HG03432 (cell line): Measurements from ENCODE around the gene RBP3.

ENCODE experiments used
- ATAC-seq: cut with Tn5 transposase; IDR thresholded peaks from one replicate; pipeline ENCODE4 v1.9.1; 2021; ENCODE audit warnings: mild to moderate bottlenecking, moderate library complexity; ENCODE audit not compliant: unreplicated experiment

RBP3 gene

DNA sequence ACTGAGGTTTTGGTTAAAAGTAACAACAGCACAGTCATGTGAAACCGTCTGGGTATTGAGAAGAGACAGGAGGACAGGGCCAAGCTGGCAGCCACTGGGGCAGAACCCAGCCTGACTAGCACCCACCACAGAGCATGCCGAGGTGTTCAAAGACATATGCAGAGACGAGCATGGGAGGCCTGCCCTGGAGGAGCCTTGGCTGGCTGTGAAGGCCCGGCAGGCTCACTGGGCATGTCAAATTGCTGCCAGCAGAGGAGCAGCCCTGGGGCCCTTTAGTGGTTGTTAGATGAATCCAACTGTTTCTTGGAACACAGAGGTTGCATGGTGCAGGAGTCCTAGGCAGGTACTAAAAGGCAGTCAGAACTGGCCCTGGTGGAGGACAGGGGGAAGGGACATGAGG, 30.9 kb upstream of the RBP3 start:
- ATAC-seq = no peak

DNA sequence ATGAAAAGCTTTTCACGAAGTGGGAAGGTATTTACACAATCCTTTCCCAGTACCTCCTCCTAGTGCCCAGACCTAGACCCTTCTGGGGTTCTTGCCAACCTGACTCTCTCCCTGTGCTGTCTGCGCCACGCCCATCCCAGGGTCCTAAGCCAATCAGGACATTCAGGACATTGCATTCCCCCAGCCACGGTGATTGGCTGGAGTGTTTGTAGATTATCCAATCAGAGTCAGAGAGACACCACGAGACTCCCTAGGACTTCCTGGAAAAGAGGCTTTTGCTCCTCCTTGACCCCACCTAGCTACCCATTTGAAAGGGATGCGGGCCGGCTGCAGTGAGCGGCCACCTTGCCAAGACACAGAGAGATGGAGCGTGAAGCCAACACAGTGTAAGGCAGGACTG, 29.5 kb upstream of the RBP3 start:
- no peak for ATAC-seq

DNA sequence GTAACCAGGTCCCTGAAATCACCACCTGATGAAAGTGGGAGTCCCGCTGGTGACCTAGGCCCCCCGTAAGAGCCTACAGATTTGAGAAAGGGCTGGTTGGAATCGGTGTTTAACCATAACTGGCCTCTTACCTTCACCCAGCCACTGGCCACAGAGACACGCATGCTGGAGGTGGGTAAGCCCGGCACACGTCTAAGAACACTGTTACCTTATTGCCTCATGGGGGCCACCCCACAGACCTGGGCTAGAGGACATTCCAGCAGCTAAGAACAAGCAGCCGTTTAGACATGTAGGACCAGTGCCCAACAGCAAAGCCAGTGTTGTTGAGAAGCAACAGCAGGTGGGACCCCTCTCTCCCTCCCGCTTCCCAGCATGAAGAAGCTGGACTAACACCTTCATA, 28.4 kb upstream of the RBP3 start:
- no peak for ATAC-seq

DNA sequence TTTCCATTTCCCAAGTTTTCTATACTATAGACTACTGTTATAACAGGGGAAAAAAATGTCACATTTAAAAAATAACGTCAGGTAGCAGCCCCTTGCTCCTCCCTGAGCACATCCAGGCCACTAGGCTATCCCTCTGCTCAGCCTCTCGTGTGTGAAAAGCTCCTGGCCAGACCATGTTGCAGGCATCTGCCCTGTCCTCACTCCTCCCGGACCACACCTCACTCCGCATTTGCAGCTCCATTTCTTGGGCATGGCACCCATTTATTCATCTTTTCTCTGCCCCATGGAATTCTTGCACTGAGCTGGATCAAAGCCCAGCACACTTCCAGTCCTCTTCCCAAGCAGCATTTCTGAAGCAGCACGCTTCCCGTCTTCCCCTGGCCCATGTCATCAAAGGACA, 27.4 kb upstream of the RBP3 start:
- ATAC-seq = no peak

DNA sequence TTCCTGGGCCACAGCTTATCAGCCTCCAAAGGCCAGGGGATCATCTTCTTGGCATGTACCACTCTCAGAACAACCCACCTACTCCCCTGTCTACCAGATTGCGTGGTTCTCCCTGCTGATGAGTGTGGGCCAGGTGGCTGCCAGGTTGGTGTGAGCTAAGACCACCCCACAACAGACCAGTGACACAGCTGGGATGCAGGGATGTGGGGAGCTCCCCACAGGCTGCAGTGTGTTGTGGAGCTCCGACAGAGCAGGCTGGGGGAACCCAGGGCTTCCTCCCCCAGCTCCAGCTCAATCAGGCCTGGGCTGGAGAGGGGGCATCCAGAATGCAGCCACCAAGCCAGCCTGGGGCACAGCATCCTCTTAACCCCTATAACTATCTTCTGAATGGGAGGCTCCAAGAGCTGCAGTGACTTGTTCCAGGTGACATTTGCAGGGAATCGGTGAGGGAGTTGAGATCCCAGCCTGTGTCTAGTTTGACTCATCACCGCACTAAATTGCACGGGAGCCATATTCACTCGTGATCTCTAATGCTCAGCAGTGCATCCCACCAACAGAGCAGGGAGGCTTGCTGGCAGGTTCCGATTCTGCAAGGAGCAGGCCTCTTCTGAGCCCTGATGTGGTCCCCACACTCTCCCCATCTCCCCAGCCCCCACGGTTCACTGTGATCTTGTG, 26.5 kb upstream of the RBP3 start:
- no peak for ATAC-seq

DNA sequence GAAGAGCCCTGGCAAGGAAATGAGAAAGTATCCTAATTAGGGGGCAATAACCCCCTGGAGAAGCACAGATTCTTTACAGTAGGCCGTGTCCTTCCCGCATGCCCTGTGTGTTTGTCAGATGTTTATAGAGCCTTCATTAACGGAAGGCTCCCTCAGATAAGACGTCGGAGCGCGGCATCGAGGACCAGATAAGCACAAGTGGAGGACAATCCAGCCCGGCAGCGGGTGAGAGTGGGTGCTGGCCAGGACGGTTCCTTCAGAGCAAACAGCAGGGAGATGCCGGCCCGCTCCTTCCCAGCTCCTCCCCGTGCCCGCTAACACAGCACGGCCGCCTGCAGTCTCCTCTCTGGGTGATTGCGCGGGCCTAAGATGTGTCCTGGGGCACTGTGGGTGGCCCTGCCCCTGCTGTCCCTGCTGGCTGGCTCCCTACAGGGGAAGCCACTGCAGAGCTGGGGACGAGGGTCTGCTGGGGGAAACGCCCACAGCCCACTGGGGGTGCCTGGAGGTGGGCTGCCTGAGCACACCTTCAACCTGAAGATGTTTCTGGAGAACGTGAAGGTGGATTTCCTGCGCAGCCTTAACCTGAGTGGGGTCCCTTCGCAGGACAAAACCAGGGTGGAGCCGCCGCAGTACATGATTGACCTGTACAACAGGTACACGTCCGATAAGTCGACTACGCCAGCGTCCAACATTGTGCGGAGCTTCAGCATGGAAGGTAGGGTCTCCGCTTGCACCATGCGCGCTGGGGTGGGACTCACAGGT, 25.7 kb upstream of the RBP3 start, which contains the start of gene GDF2:
TSS of gene GDF2 (plus strand) at position 155 of the 762 bp plus-strand sequence. CDS start at position 370, 215 bp downstream.
- ATAC-seq = no peak

DNA sequence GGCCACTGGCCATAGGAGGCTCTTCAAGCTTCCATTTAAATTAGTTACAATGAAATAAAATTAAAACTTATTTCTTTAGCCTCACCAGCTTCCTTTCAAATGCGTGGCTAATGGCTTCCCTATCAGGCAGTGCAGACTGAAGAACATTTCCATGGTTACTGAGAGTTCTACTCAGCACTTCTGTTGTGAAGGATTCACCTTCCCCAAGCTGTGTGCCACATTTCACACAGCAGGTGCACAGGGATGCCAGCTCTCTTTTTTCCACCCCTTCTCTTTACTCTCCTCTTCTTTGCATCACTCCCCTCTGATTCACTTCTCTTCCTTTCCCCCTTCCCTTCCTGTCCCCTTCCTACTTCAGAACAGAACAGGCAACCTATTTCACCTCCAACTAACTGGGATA, 25.1 kb upstream of the RBP3 start:
- no peak for ATAC-seq

DNA sequence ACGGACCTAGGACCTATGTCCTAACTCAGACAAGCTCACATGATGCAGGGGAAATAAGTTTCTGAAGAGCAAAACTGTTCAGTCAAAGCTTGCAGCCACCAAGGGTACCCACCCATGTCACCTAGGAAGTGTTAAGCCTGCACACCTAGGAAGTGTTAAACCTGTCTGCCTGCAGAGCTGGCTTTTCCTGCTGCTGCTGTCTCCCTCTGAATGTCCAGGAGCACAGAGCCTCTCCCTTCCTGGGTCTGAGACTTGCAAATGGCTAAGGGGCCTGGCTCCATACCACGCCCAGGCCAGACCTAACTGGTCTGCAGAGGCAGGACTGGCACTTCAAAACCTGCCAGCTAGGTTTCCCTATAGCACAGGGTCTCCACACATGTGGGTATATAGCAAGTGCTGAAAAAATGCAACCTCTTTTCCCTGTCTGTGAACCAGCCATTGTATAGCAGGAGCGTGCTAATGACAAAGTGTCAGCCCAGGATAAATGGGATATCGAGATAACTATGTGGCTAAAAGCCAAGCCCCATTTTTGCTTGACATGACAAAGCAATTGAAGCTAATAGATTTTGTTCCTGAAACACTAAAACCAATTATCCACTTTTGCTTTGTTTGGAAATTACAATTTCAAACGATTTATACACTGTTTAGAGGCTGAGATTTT, 24.4 kb upstream of the RBP3 start:
- no peak for ATAC-seq

DNA sequence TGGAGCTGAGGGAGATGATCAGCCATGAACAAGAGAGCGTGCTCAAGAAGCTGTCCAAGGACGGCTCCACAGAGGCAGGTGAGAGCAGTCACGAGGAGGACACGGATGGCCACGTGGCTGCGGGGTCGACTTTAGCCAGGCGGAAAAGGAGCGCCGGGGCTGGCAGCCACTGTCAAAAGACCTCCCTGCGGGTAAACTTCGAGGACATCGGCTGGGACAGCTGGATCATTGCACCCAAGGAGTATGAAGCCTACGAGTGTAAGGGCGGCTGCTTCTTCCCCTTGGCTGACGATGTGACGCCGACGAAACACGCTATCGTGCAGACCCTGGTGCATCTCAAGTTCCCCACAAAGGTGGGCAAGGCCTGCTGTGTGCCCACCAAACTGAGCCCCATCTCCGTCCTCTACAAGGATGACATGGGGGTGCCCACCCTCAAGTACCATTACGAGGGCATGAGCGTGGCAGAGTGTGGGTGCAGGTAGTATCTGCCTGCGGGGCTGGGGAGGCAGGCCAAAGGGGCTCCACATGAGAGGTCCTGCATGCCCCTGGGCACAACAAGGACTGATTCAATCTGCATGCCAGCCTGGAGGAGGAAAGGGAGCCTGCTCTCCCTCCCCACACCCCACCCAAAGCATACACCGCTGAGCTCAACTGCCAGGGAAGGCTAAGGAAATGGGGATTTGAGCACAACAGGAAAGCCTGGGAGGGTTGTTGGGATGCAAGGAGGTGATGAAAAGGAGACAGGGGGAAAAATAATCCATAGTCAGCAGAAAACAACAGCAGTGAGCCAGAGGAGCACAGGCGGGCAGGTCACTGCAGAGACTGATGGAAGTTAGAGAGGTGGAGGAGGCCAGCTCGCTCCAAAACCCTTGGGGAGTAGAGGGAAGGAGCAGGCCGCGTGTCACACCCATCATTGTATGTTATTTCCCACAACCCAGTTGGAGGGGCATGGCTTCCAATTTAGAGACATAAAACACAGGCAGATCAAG, 22.6 kb upstream of the RBP3 start:
- no peak for ATAC-seq

DNA sequence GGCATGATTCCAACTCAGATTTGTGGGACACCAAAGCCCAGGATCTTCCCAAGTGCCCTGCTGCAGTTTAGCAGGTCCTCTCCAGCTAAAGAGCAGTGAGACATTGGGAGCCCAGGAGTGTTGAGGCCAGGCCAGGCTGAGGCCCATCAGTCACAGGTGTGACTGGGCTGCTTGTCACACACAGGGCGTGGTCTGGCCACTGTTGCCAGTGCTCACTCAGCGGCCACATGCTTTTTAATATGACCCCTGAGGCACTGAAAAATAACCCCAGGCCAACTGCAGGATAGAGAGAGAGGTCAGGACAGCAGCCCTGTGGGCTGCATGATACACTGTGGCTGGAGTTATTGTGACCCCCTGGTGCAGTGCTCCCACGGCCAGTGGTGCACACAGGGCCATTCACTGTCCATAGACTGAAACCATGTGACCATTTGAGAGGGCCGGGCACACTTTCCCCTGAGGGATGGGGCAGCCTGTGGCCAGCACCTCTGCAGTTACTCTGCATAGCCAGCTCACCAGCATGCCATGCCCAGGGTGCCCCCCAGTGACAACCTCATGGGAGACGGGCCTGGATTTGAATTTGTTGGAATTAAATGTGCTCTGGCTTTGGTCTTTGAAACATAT, 21.7 kb upstream of the RBP3 start:
- no peak for ATAC-seq

DNA sequence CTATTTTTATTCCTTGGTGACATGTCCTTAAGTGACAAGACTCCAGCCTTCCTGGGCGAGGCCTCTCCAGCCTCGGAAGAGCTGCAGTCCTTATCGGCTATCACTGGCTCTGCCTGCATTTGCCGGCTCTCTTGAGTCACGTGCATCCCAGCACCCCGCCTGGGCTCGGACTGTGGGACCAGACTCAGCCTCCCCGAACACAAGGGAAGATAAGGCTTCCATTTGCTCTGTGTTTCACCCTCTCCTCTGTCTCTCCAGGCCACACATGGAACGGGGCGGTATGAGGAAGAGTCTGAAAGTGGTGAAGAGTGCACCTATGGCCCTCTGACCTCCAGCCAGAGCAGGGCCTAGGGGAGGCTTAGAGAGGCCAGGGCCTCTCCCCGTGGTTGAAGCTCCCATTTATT, 21.2 kb upstream of the RBP3 start:
- no peak for ATAC-seq

DNA sequence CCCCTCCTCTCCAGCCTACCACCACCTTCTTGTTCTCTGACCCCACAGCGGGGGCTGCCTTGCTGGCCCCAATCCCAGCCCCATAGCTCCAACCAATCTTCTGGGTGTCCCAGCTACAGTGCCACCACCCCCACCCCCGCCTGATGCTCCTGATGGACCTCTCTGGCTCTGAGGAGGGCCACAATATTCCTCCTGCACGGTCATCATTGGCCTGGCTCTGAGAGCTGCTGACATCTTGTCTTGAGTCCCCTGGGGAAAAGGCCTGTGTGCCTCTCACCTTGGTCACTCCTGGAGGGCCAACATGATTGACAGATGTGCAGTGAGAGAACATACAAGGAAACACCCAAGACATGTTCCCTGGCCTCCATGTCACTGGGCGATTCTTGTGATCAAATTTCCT, 18.3 kb upstream of the RBP3 start:
- no peak for ATAC-seq

DNA sequence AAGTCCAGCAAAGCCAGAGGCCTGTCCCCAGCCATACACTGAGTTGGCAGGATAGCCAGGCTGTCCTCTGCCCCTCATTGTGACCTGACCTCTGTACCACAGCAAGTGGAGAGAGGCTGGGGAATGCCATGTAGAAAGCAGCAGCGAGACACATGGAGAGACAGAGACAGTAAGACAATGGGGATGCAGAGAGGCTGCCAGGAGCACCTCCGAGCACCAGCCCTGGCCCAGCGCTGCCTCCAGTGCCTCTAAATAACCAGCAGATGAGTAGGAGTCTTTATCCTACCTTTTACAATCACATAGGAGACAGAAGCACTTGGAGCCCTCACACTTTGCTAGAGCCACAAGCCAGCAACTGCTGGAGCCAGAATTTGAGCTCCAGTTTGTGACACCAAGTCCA, 17.8 kb upstream of the RBP3 start:
- no peak for ATAC-seq

DNA sequence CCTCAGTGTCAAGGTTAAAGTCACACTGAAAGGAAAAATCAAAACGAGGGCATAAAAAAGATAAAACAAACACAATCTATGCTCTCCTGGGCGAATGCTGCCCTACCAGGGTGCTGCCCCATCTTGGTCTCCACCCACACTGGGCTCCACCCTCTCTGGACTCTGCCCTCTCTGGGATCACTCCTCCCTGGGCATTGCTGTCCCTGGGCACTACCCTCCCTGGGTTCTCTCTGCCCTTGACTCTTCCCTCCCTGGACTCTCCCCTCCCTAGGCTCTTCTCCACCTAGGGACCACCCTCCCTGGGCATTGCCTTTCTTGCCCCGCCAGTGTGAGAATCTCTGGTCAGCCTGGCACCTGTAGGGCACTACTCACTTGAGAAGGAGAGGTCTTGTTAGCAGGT, 17.4 kb upstream of the RBP3 start:
- no peak for ATAC-seq

DNA sequence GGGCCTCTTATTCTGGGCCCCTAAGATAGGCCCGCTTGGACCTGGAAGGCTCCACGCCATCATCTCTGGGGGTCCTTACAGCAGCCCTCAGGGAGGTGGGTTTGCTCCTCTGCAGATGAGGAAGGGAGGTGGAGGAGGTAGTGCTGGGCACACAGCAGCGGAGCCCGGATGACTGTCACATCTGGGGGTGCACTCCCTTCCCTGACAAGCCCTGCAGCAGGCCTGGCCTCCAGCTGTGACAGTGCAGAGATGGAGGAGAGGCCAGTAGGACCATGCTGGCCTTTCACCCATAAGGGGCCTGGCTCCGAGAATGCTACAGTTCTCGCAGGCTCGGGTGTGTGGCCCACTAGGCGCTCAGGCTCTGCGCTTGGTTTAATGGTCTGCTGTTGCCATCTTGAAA, 16.7 kb upstream of the RBP3 start:
- ATAC-seq = no peak

DNA sequence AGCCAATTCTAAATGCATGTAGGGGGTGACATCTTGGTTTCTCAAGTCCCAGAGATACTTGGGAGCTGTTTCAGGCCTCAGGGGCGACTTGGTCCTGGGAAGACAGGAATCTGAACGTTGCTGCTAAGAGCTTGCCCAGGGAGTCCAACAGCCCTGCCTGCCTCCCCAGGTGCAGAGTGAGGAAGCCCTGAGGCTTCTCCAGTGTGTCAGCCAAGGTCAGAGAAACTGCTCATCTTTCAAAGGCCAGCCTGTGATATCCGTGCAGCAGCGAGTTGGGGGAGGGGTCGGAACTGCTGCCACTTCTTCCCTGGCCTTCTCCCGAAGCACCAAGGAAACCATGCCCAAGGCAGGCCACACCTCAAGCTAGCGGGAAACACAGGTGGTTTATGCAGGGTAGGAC, 16.2 kb upstream of the RBP3 start:
- ATAC-seq = no peak

DNA sequence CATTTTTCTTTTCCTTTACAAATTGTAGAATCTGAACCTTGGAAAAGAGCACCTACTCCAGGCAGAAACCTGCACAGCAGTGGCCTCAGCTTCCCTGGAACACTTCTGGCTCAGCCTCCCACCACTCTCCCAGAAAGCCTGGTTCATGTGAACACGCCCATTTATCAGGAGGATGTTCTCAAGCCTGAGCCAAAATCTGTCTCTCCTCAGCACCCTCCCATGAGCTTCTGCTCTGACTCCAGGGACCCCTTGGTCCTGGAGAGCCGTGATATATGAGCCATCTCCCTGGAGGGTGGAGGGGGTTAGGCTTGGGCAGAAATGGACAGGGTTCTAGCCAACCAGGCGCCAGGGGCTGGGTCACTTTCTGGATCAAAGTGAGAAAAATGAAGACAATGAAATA, 15.8 kb upstream of the RBP3 start:
- no peak for ATAC-seq

DNA sequence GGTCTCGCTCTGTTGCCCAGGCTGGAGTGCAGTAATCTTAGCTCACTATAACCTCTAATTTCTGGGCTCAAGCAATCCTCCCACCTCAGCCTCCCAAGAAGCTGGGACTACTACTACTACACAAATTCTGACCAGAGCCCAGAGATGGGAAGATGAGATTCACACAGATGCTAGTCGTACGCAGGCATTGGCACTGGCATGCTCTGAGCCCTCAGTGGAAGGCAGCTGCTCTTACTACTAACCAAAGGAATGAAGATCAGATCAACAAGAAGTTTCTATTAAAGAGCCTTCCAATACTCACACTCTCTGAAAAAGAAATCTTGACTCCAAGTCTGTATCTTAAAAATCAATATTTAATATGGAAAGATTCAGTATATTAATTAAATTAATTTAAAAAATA, 15.2 kb upstream of the RBP3 start:
- no peak for ATAC-seq

DNA sequence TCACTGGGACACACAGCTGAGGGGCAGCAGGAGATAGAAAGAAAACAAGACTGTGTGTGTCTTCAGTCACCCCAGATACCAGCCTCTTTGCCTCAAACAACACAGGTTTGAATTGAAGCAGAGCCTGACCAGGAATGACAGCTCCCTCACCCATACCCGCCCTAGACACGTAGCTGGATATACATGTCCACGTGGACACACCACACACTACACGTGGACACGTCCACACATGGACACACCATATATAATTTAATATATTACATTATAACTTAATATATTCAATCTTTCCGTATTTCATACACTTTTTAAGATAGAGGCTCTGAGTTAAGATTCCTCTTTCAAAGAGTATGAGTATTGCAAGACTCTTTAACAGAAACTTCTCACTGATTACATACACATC, 14.6 kb upstream of the RBP3 start:
- no peak for ATAC-seq

DNA sequence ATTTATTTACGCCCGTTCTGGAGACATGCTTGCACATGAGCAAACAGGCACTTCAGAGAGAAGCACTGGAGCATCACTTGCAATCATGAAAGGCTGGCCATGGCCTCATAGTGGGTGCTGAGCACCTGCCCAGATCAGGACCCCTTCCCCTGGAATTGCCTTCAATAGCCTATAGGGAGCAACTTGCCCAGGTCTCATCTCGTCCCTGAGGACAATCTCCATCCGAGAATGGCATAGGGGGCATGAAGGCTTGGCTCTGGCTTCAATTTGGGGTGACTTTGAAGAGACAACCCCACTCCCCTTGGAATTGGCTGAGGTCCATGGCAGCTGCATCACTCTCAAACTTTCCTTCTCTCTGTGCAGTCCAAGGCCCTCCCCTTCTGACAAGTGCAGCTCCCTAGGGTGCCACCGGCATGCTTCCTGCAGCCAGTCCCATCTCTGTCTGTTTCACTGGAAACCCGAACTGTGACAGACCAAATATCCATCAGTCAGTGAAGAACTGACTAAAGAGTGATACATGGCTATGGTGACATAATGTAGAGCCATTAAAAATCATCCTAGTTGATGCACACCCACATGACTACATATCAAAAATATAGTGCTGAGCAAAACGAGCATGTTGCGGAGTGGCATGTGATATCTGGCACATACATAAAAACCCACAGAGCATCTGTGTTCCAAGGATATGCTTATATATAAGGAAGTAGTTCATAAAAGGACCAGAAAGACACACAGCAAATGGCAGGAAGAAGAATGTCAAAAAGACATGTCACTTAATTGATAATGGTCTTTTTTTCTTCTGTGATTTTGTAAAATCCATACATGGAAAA, 13.5 kb upstream of the RBP3 start:
- no peak for ATAC-seq
